GM13976 (cell line): ENCODE results near the gene TNIP1.

Experiments used
- DNase-seq: peaks from one replicate; pipeline ENCODE4 v3.0.0; 2012; ENCODE audit warnings: low spot score
- CTCF ChIP-seq: IDR thresholded peaks from 2 replicates; pipeline ENCODE4 v1.5.1; 2012; ENCODE audit warnings: borderline replicate concordance, mild to moderate bottlenecking; ENCODE audit not compliant: insufficient read depth; ENCODE audit errors: extremely low read depth, missing control alignments, control extremely low read depth
- in situ Hi-C: fragments of 300-500 bp; cut with MboI; formaldehyde crosslinking; loops from one replicate; pipeline ENCODE4 v1.12.0; 2022; ENCODE audit warnings: low sequenced_read_pairs, mixed read lengths, inconsistent platforms; ENCODE audit not compliant: unreplicated experiment

Gene TNIP1

GRCh38 chr5:151081431-151082281 lies 822 bp upstream of the TNIP1 start:
- no peak for TF ChIP-seq CTCF
- no peak for DNase-seq
- in situ Hi-C loops, result no loop called here

- no peak for TF ChIP-seq CTCF
- peak; percentile 32 for DNase-seq
- in situ Hi-C loops, result no loop called here
Observed at GRCh38 chr5:151079838-151080612, 809 bp downstream of the TNIP1 start.

GRCh38 chr5:151078490-151079262 lies 2.2 kb downstream of the TNIP1 start:
- in situ Hi-C loops, result no loop called here
- peak; percentile 80 for DNase-seq

GRCh38 chr5:151077967-151078366 lies 2.9 kb downstream of the TNIP1 start:
- no peak for TF ChIP-seq CTCF
- DNase-seq, result no peak
- in situ Hi-C loops, result no loop called here

More at GRCh38 chr5:151078490-151079262, 2.2 kb downstream of the TNIP1 start:
- TF ChIP-seq CTCF, result no peak

- in situ Hi-C loops, result no loop called here
- no peak for TF ChIP-seq CTCF
- DNase-seq, result no peak
Observed at GRCh38 chr5:151077419-151077818, 3.4 kb downstream of the TNIP1 start.

GRCh38 chr5:151076616-151077015 lies 4.2 kb downstream of the TNIP1 start:
- DNase-seq, result no peak
- TF ChIP-seq CTCF, result no peak
- in situ Hi-C loops, result no loop called here
